Measurements from ENCODE around the gene HYAL4.

- TF ChIP-seq CTCF (IDR thresholded peaks at IDR 0.05) (no peak), POLR2A (IDR thresholded peaks at IDR 0.05) (no peak)
Measured at GRCh38 chr7:123824754-123825067, 20.3 kb upstream of the HYAL4 start.
